Liver (tissue), 10 donors: Measurements from ENCODE around the gene ODF2. TPM values are rescaled to one million over a fixed set of nuclear protein-coding genes. Genes with fewer than 3 reads are reported as not detected.

Source experiments
- DNase-seq: peaks from one replicate; pipeline ENCODE4 v3.0.0-alpha.2; 2017; ENCODE audit warnings: low spot score
- H3K27ac ChIP-seq, 2 donors: one replicate each; pipeline ENCODE4 v1.7.0; 2013; ENCODE audit warnings: inconsistent platforms in 2 of 2, low read length in 2 of 2, control low read depth in 1 of 2, low read depth in 1 of 2, mild to moderate bottlenecking in 1 of 2
- H3K27me3 ChIP-seq, 4 donors: one replicate each; pipeline versions ENCODE4 v1.6.1 to v1.7.0; 2013; ENCODE audit warnings: low read length in 3 of 4, inconsistent platforms in 1 of 4, mild to moderate bottlenecking in 1 of 4, moderate library complexity in 1 of 4; ENCODE audit not compliant: control insufficient read depth in 4 of 4, insufficient read depth in 4 of 4
- H3K36me3 ChIP-seq, 4 donors: one replicate each; pipeline versions ENCODE4 v1.6.1 to v1.7.0; 2013; ENCODE audit warnings: low read length in 3 of 4, mild to moderate bottlenecking in 3 of 4, low read depth in 1 of 4, moderate library complexity in 1 of 4; ENCODE audit not compliant: control insufficient read depth in 4 of 4, insufficient read depth in 3 of 4
- H3K4me1 ChIP-seq, 4 donors: one replicate each; pipeline versions ENCODE4 v1.6.1 to v1.7.0; 2013; ENCODE audit warnings: low read length in 3 of 4, mild to moderate bottlenecking in 3 of 4, moderate library complexity in 1 of 4; ENCODE audit not compliant: control insufficient read depth in 4 of 4, insufficient read depth in 4 of 4
- H3K4me3 ChIP-seq, 3 donors: one replicate each; pipeline versions ENCODE4 v1.6.1 to v1.7.0; 2013; ENCODE audit warnings: low read length in 3 of 3, control low read depth in 1 of 3, low read depth in 1 of 3, mild to moderate bottlenecking in 1 of 3
- H3K9ac ChIP-seq, 2 donors: one replicate each; pipeline ENCODE4 v1.7.0; 2013; ENCODE audit warnings: low read length in 2 of 2, mild to moderate bottlenecking in 2 of 2, moderate library complexity in 2 of 2, control low read depth in 1 of 2, low read depth in 1 of 2
- H3K9me3 ChIP-seq, 4 donors: one replicate each; pipeline versions ENCODE4 v1.6.1 to v1.7.0; 2013; ENCODE audit warnings: low read length in 3 of 4; ENCODE audit not compliant: control insufficient read depth in 4 of 4
- EGR1 ChIP-seq, 2 donors: IDR thresholded peaks; 2 replicates each; pipeline ENCODE4 v1.6.1; 2016 to 2018; ENCODE audit warnings: antibody characterized with exemption in 2 of 2, low read depth in 2 of 2
- FOXA1 ChIP-seq: IDR thresholded peaks from 2 replicates; pipeline ENCODE4 v1.6.1; 2016; ENCODE audit warnings: antibody characterized with exemption
- FOXA2 ChIP-seq: IDR thresholded peaks from 2 replicates; pipeline ENCODE4 v1.6.1; 2016; ENCODE audit warnings: antibody characterized with exemption
- GABPA ChIP-seq, 2 donors: IDR thresholded peaks in 1 of 2; conservative IDR thresholded peaks in 1 of 2; 2 replicates each; pipeline ENCODE4 v1.6.1; 2016; ENCODE audit warnings: antibody characterized with exemption in 2 of 2, mild to moderate bottlenecking in 1 of 2, moderate library complexity in 1 of 2
- HNF4A ChIP-seq, 2 donors: conservative IDR thresholded peaks; 2 replicates each; pipeline ENCODE4 v1.6.1; 2016; ENCODE audit warnings: antibody characterized with exemption in 2 of 2, mild to moderate bottlenecking in 2 of 2
- HNF4G ChIP-seq: IDR thresholded peaks from 2 replicates; pipeline ENCODE4 v1.6.1; 2016; ENCODE audit warnings: antibody characterized with exemption
- JUND ChIP-seq, 2 donors: IDR thresholded peaks; 2 replicates each; pipeline ENCODE4 v1.6.1; 2016; ENCODE audit warnings: antibody characterized with exemption in 2 of 2
- MAX ChIP-seq: IDR thresholded peaks from 2 replicates; pipeline ENCODE4 v1.6.1; 2016; ENCODE audit warnings: antibody characterized with exemption
- NR2F2 ChIP-seq: IDR thresholded peaks from 2 replicates; pipeline ENCODE4 v1.6.1; 2016; ENCODE audit warnings: antibody characterized with exemption
- RAD21 ChIP-seq, 2 donors: IDR thresholded peaks; 2 replicates each; pipeline ENCODE4 v1.6.1; 2016; ENCODE audit warnings: antibody characterized with exemption in 2 of 2, mild to moderate bottlenecking in 2 of 2
- RXRA ChIP-seq, 2 donors: IDR thresholded peaks; 2 replicates each; pipeline ENCODE4 v1.6.1; 2017 to 2018; ENCODE audit warnings: antibody characterized with exemption in 2 of 2, mild to moderate bottlenecking in 1 of 2
- YY1 ChIP-seq: IDR thresholded peaks from 2 replicates; pipeline ENCODE4 v1.6.1; 2016; ENCODE audit warnings: antibody characterized with exemption, mild to moderate bottlenecking
- WGBS: extraction: QIAGEN DNeasy Blood & Tissue Kit; methylation state at CpG from one replicate; pipeline ENCODE4 v1.1.7; 2013; 5-methylcytosine and 5-hydroxymethylcytosine counted together
- polyA plus RNA-seq, 2 donors: library from polyadenylated mRNA; stranded (reverse) in 1 of 2; unstranded in 1 of 2; fragments of 200-250 nt in 1 of 2; fragments of >200 nt in 1 of 2; fragmentation: Nextera tagmentation in 1 of 2; extraction: Ambion mirVana in 1 of 2; gene quantifications; one replicate each; pipeline versions ENCODE4 v1.2.1 to v1.2.3, GENCODE V29; 2013 to 2015
- small RNA-seq: library from RNA; depleted of rRNA; stranded (forward); fragments of <200 nt; gene quantifications from one replicate; pipeline ENCODE3, GENCODE V24; 2014
- total RNA-seq, 2 donors: library from RNA; depleted of rRNA; stranded (reverse); fragments of >200 nt; gene quantifications; one replicate each; pipeline ENCODE4 v1.2.3, GENCODE V29; 2014
- TF ChIP-seq, protein P1 (sequence below): fragments of 150-350 bp; IDR thresholded peaks from 2 replicates; pipeline ENCODE4 v1.5.1; 2017; ENCODE audit warnings: improper control_type of control experiment, low read depth, low read length; ENCODE audit not compliant: missing input control
- TF ChIP-seq, protein P2 (sequence below): IDR thresholded peaks from 2 replicates; pipeline ENCODE4 v1.6.1; 2016; ENCODE audit warnings: antibody characterized with exemption
- donor health status: healthy.
- donor health status: healthy.
- donor health status: healthy.
- donor health status: healthy.
- donor health status: healthy.

Gene ODF2
- total and polyA plus RNA-seq, 4 donors = 5.7 to 21.8 (median 16.7) TPM

- 85% methylated on average over 2 of the region's 2 CpGs for WGBS
- H3K4me3 ChIP-seq = no peak overlapping the region
- no peaks in the 10 kb centered on the region for H3K36me3 ChIP-seq
- TF ChIP-seq FOXA2 (no peak), RXRA (IDR thresholded peaks at IDR 0.05) (no peak), GABPA (IDR thresholded peaks at IDR 0.05 in 1 of 2, conservative IDR thresholded peaks at IDR 0.05 in 1 of 2) (no peak), MAX (no peak), YY1 (no peak), RAD21 (IDR thresholded peaks at IDR 0.05) (no peak), JUND (IDR thresholded peaks at IDR 0.05) (no peak), HNF4G (no peak), FOXA1 (no peak), HNF4A (conservative IDR thresholded peaks at IDR 0.05) (no peak), EGR1 (IDR thresholded peaks at IDR 0.05; ENCODE audit: low read depth in 2 of 2) (no peak), NR2F2 (no peak)
- TF ChIP-seq, protein P1, sequence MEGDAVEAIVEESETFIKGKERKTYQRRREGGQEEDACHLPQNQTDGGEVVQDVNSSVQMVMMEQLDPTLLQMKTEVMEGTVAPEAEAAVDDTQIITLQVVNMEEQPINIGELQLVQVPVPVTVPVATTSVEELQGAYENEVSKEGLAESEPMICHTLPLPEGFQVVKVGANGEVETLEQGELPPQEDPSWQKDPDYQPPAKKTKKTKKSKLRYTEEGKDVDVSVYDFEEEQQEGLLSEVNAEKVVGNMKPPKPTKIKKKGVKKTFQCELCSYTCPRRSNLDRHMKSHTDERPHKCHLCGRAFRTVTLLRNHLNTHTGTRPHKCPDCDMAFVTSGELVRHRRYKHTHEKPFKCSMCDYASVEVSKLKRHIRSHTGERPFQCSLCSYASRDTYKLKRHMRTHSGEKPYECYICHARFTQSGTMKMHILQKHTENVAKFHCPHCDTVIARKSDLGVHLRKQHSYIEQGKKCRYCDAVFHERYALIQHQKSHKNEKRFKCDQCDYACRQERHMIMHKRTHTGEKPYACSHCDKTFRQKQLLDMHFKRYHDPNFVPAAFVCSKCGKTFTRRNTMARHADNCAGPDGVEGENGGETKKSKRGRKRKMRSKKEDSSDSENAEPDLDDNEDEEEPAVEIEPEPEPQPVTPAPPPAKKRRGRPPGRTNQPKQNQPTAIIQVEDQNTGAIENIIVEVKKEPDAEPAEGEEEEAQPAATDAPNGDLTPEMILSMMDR = no peak
- TF ChIP-seq, protein P2, sequence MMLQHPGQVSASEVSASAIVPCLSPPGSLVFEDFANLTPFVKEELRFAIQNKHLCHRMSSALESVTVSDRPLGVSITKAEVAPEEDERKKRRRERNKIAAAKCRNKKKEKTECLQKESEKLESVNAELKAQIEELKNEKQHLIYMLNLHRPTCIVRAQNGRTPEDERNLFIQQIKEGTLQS = no peak
- no peaks in the 10 kb centered on the region for H3K27me3 ChIP-seq
- DNase-seq = no peak
- no peak overlapping the region for H3K9ac ChIP-seq
- H3K27ac ChIP-seq = no peak overlapping the region
- peaks cover 9 to 26% (median 24%) of the 10 kb centered on the region in 4 donors for H3K4me1 ChIP-seq
- H3K9me3 ChIP-seq = no peaks in the 10 kb centered on the region
These were observed 94.4 kb downstream of the ODF2 start for GRCh38 chr9:128550226-128550625.

Small RNA genes lying within 50 kb of the gene (small RNA-seq; reads per million reads assigned to genes)
- not detected for gene RNU7-171P

Other genes with a start within 250 kb of the ODF2 start
- 10 to 100 TPM; 21.9 to 45.7 TPM for gene GOLGA2, start 180.0 kb upstream of the ODF2 start, total RNA-seq
- gene GOLGA2, start 180.0 kb upstream of the ODF2 start, polyA plus RNA-seq = 10 to 100 TPM; 14.4 to 34.0 TPM
- 10 to 100 TPM; 10.7 to 12.2 TPM for gene SWI5, start 179.7 kb upstream of the ODF2 start, total RNA-seq
- gene SWI5, start 179.7 kb upstream of the ODF2 start, polyA plus RNA-seq = 10 to 100 TPM; 20.2 to 34.0 TPM
- gene TRUB2, start 133.6 kb upstream of the ODF2 start, total RNA-seq = 10 to 100 TPM; 12.7 to 13.3 TPM
- 10 to 100 TPM; 25.4 to 35.8 TPM for gene TRUB2, start 133.6 kb upstream of the ODF2 start, polyA plus RNA-seq
- 10 to 100 TPM; 12.8 to 31.4 TPM for gene COQ4, start 133.2 kb upstream of the ODF2 start, total RNA-seq
- 10 to 100 TPM; 36.2 to 53.3 TPM for gene COQ4, start 133.2 kb upstream of the ODF2 start, polyA plus RNA-seq
- gene SLC27A4, start 115.5 kb upstream of the ODF2 start, total RNA-seq = 10 to 100 TPM in 1 of 2 donors, 1 to 10 TPM in 1; 5.9 to 18.6 TPM
- 10 to 100 TPM; 10.8 to 36.4 TPM for gene SLC27A4, start 115.5 kb upstream of the ODF2 start, polyA plus RNA-seq
- gene URM1, start 84.6 kb upstream of the ODF2 start, total RNA-seq = 10 to 100 TPM; 12.1 to 17.3 TPM
- gene URM1, start 84.6 kb upstream of the ODF2 start, polyA plus RNA-seq = 10 to 100 TPM; 21.8 to 35.0 TPM
- 1 to 10 TPM; 1.6 to 1.9 TPM for gene CERCAM, start 35.1 kb upstream of the ODF2 start, total RNA-seq
- gene CERCAM, start 35.1 kb upstream of the ODF2 start, polyA plus RNA-seq = 1 to 10 TPM; 1.1 to 2.9 TPM
- gene GLE1, start 48.7 kb downstream of the ODF2 start, total RNA-seq = 10 to 100 TPM; 15.6 to 19.5 TPM
- 10 to 100 TPM in 1 of 2 donors, 1 to 10 TPM in 1; 5.3 to 10.0 TPM for gene GLE1, start 48.7 kb downstream of the ODF2 start, polyA plus RNA-seq
- gene SPTAN1, start 96.6 kb downstream of the ODF2 start, total RNA-seq = 10 to 100 TPM; 76.9 to 86.5 TPM
- 10 to 100 TPM; 31.3 to 43.8 TPM for gene SPTAN1, start 96.6 kb downstream of the ODF2 start, polyA plus RNA-seq
- 10 to 100 TPM; 10.9 to 58.0 TPM for gene DYNC2I2, start 200.8 kb downstream of the ODF2 start, total RNA-seq
- gene DYNC2I2, start 200.8 kb downstream of the ODF2 start, polyA plus RNA-seq = 10 to 100 TPM; 18.5 to 20.7 TPM
- gene SET, start 233.2 kb downstream of the ODF2 start, total RNA-seq = 10 to 100 TPM; 79.9 to 95.6 TPM
- 10 to 100 TPM; 58.2 to 58.8 TPM for gene SET, start 233.2 kb downstream of the ODF2 start, polyA plus RNA-seq
- gene PKN3, start 246.5 kb downstream of the ODF2 start, total RNA-seq = 1 to 10 TPM; 2.0 to 4.2 TPM
- gene PKN3, start 246.5 kb downstream of the ODF2 start, polyA plus RNA-seq = 1 to 10 TPM in 1 of 2 donors, under 1 TPM in 1; 0.61 to 1.1 TPM